Measurements from ENCODE around the gene TTC38.
"Not testable (repeated sequence)": the region's sequence is repeated elsewhere in the genome, so short reads cannot be mapped to it uniquely, and the experiment has no call there.

The TTC38 gene

GRCh38 chr22:46312848-46313247 is 45.0 kb downstream of the TTC38 start:
- H3K4me1 ChIP-seq (ENCODE audit: control insufficient read depth in 2 of 2, insufficient read depth in 2 of 2, low read length in 2 of 2); H3K36me3 ChIP-seq (ENCODE audit: control insufficient read depth in 2 of 2, insufficient read depth in 2 of 2, low read length in 2 of 2); H3K9ac ChIP-seq (ENCODE audit: low read depth in 1 of 2, low read length in 2 of 2); H3K4me3 ChIP-seq (ENCODE audit: low read length in 2 of 2); H3K27me3 ChIP-seq (ENCODE audit: control insufficient read depth in 2 of 2, insufficient read depth in 2 of 2, low read length in 2 of 2); H3K9me3 ChIP-seq (ENCODE audit: control insufficient read depth in 2 of 2, low read length in 2 of 2); H3K27ac ChIP-seq (ENCODE audit: low read depth in 2 of 2, low read length in 2 of 2): not testable (repeated sequence)

- H3K4me3 ChIP-seq (ENCODE audit: low read length in 2 of 2) = no peak overlapping the region
- no peaks in the 10 kb centered on the region for H3K4me1 ChIP-seq (ENCODE audit: control insufficient read depth in 2 of 2, insufficient read depth in 2 of 2, low read length in 2 of 2)
- H3K9ac ChIP-seq (ENCODE audit: low read depth in 1 of 2, low read length in 2 of 2) = no peak overlapping the region
- H3K9me3 ChIP-seq (ENCODE audit: control insufficient read depth in 2 of 2, low read length in 2 of 2) = no peaks in the 10 kb centered on the region
- H3K27me3 ChIP-seq (ENCODE audit: control insufficient read depth in 2 of 2, insufficient read depth in 2 of 2, low read length in 2 of 2) = no peaks in the 10 kb centered on the region
- H3K36me3 ChIP-seq (ENCODE audit: control insufficient read depth in 2 of 2, insufficient read depth in 2 of 2, low read length in 2 of 2) = peaks cover 0 to 8% of the 10 kb centered on the region in 2 donors
- H3K27ac ChIP-seq (ENCODE audit: low read depth in 2 of 2, low read length in 2 of 2) = no peak overlapping the region
Observed at GRCh38 chr22:46315976-46316375, 48.2 kb downstream of the TTC38 start.

GRCh38 chr22:46317646-46318045 is 49.8 kb downstream of the TTC38 start:
- Histone ChIP-seq H3K27me3 (ENCODE audit: control insufficient read depth in 2 of 2, insufficient read depth in 2 of 2, low read length in 2 of 2) (no peaks in the 10 kb centered on the region), H3K36me3 (ENCODE audit: control insufficient read depth in 2 of 2, insufficient read depth in 2 of 2, low read length in 2 of 2) (peaks cover 0 to 8% of the 10 kb centered on the region in 2 donors), H3K9me3 (ENCODE audit: control insufficient read depth in 2 of 2, low read length in 2 of 2) (no peaks in the 10 kb centered on the region), H3K9ac (ENCODE audit: low read depth in 1 of 2, low read length in 2 of 2) (no peak overlapping the region), H3K27ac (ENCODE audit: low read depth in 2 of 2, low read length in 2 of 2) (no peak overlapping the region), H3K4me1 (ENCODE audit: control insufficient read depth in 2 of 2, insufficient read depth in 2 of 2, low read length in 2 of 2) (no peaks in the 10 kb centered on the region), H3K4me3 (ENCODE audit: low read length in 2 of 2) (no peak overlapping the region)

- Histone ChIP-seq H3K9me3 (ENCODE audit: control insufficient read depth in 2 of 2, low read length in 2 of 2) (no peaks in the 10 kb centered on the region), H3K4me1 (ENCODE audit: control insufficient read depth in 2 of 2, insufficient read depth in 2 of 2, low read length in 2 of 2) (no peaks in the 10 kb centered on the region), H3K36me3 (ENCODE audit: control insufficient read depth in 2 of 2, insufficient read depth in 2 of 2, low read length in 2 of 2) (peaks cover 0 to 8% of the 10 kb centered on the region in 2 donors), H3K9ac (ENCODE audit: low read depth in 1 of 2, low read length in 2 of 2) (no peak overlapping the region), H3K4me3 (ENCODE audit: low read length in 2 of 2) (no peak overlapping the region), H3K27me3 (ENCODE audit: control insufficient read depth in 2 of 2, insufficient read depth in 2 of 2, low read length in 2 of 2) (no peaks in the 10 kb centered on the region), H3K27ac (ENCODE audit: low read depth in 2 of 2, low read length in 2 of 2) (no peak overlapping the region)
Observed at GRCh38 chr22:46318576-46318975, 50.8 kb downstream of the TTC38 start.

- Histone ChIP-seq H3K36me3 (ENCODE audit: control insufficient read depth in 2 of 2, insufficient read depth in 2 of 2, low read length in 2 of 2) (peaks cover 0 to 8% of the 10 kb centered on the region in 2 donors), H3K9ac (ENCODE audit: low read depth in 1 of 2, low read length in 2 of 2) (no peak overlapping the region), H3K4me3 (ENCODE audit: low read length in 2 of 2) (no peak overlapping the region), H3K27me3 (ENCODE audit: control insufficient read depth in 2 of 2, insufficient read depth in 2 of 2, low read length in 2 of 2) (no peaks in the 10 kb centered on the region), H3K4me1 (ENCODE audit: control insufficient read depth in 2 of 2, insufficient read depth in 2 of 2, low read length in 2 of 2) (no peaks in the 10 kb centered on the region), H3K9me3 (ENCODE audit: control insufficient read depth in 2 of 2, low read length in 2 of 2) (no peaks in the 10 kb centered on the region), H3K27ac (ENCODE audit: low read depth in 2 of 2, low read length in 2 of 2) (no peak overlapping the region)
Observed at GRCh38 chr22:46319319-46319718, 51.5 kb downstream of the TTC38 start.

GRCh38 chr22:46320166-46320710 is 52.4 kb downstream of the TTC38 start:
- no peaks in the 10 kb centered on the region for H3K27me3 ChIP-seq (ENCODE audit: control insufficient read depth in 2 of 2, insufficient read depth in 2 of 2, low read length in 2 of 2)
- no peak overlapping the region for H3K4me3 ChIP-seq (ENCODE audit: low read length in 2 of 2)
- H3K9me3 ChIP-seq (ENCODE audit: control insufficient read depth in 2 of 2, low read length in 2 of 2) = no peaks in the 10 kb centered on the region
- H3K9ac ChIP-seq (ENCODE audit: low read depth in 1 of 2, low read length in 2 of 2) = no peak overlapping the region
- H3K4me1 ChIP-seq (ENCODE audit: control insufficient read depth in 2 of 2, insufficient read depth in 2 of 2, low read length in 2 of 2) = no peaks in the 10 kb centered on the region
- peaks cover 0 to 8% of the 10 kb centered on the region in 2 donors for H3K36me3 ChIP-seq (ENCODE audit: control insufficient read depth in 2 of 2, insufficient read depth in 2 of 2, low read length in 2 of 2)
- no peak overlapping the region for H3K27ac ChIP-seq (ENCODE audit: low read depth in 2 of 2, low read length in 2 of 2)

- no peaks in the 10 kb centered on the region for H3K9me3 ChIP-seq (ENCODE audit: control insufficient read depth in 2 of 2, low read length in 2 of 2)
- no peak overlapping the region for H3K27ac ChIP-seq (ENCODE audit: low read depth in 2 of 2, low read length in 2 of 2)
- peaks cover 0 to 7% of the 10 kb centered on the region in 2 donors for H3K36me3 ChIP-seq (ENCODE audit: control insufficient read depth in 2 of 2, insufficient read depth in 2 of 2, low read length in 2 of 2)
- no peaks in the 10 kb centered on the region for H3K4me1 ChIP-seq (ENCODE audit: control insufficient read depth in 2 of 2, insufficient read depth in 2 of 2, low read length in 2 of 2)
- H3K9ac ChIP-seq (ENCODE audit: low read depth in 1 of 2, low read length in 2 of 2) = no peak overlapping the region
- no peak overlapping the region for H3K4me3 ChIP-seq (ENCODE audit: low read length in 2 of 2)
- no peaks in the 10 kb centered on the region for H3K27me3 ChIP-seq (ENCODE audit: control insufficient read depth in 2 of 2, insufficient read depth in 2 of 2, low read length in 2 of 2)
Observed at GRCh38 chr22:46320716-46321386, 53.0 kb downstream of the TTC38 start.

- no peaks in the 10 kb centered on the region for H3K4me1 ChIP-seq (ENCODE audit: control insufficient read depth in 2 of 2, insufficient read depth in 2 of 2, low read length in 2 of 2)
- no peak overlapping the region for H3K27ac ChIP-seq (ENCODE audit: low read depth in 2 of 2, low read length in 2 of 2)
- H3K9ac ChIP-seq (ENCODE audit: low read depth in 1 of 2, low read length in 2 of 2) = no peak overlapping the region
Observed at GRCh38 chr22:46322711-46323110, 54.9 kb downstream of the TTC38 start.

GRCh38 chr22:46323162-46323561 is 55.4 kb downstream of the TTC38 start:
- Histone ChIP-seq H3K9me3 (ENCODE audit: control insufficient read depth in 2 of 2, low read length in 2 of 2) (no peaks in the 10 kb centered on the region), H3K4me3 (ENCODE audit: low read length in 2 of 2) (no peak overlapping the region), H3K27ac (ENCODE audit: low read depth in 2 of 2, low read length in 2 of 2) (no peak overlapping the region), H3K36me3 (ENCODE audit: control insufficient read depth in 2 of 2, insufficient read depth in 2 of 2, low read length in 2 of 2) (peaks cover 0 to 3% of the 10 kb centered on the region in 2 donors), H3K4me1 (ENCODE audit: control insufficient read depth in 2 of 2, insufficient read depth in 2 of 2, low read length in 2 of 2) (no peaks in the 10 kb centered on the region), H3K9ac (ENCODE audit: low read depth in 1 of 2, low read length in 2 of 2) (no peak overlapping the region), H3K27me3 (ENCODE audit: control insufficient read depth in 2 of 2, insufficient read depth in 2 of 2, low read length in 2 of 2) (no peaks in the 10 kb centered on the region)

More at GRCh38 chr22:46322711-46323110, 54.9 kb downstream of the TTC38 start:
- H3K27me3 ChIP-seq (ENCODE audit: control insufficient read depth in 2 of 2, insufficient read depth in 2 of 2, low read length in 2 of 2) = no peaks in the 10 kb centered on the region
- H3K4me3 ChIP-seq (ENCODE audit: low read length in 2 of 2) = no peak overlapping the region
- no peaks in the 10 kb centered on the region for H3K9me3 ChIP-seq (ENCODE audit: control insufficient read depth in 2 of 2, low read length in 2 of 2)
- H3K36me3 ChIP-seq (ENCODE audit: control insufficient read depth in 2 of 2, insufficient read depth in 2 of 2, low read length in 2 of 2) = peaks cover 0 to 4% of the 10 kb centered on the region in 2 donors

GRCh38 chr22:46326066-46326680 is 58.4 kb downstream of the TTC38 start:
- no peak overlapping the region for H3K4me3 ChIP-seq (ENCODE audit: low read length in 2 of 2)
- no peaks in the 10 kb centered on the region for H3K4me1 ChIP-seq (ENCODE audit: control insufficient read depth in 2 of 2, insufficient read depth in 2 of 2, low read length in 2 of 2)
- peaks cover 0 to 5% of the 10 kb centered on the region in 2 donors for H3K36me3 ChIP-seq (ENCODE audit: control insufficient read depth in 2 of 2, insufficient read depth in 2 of 2, low read length in 2 of 2)
- H3K27ac ChIP-seq (ENCODE audit: low read depth in 2 of 2, low read length in 2 of 2) = no peak overlapping the region
- H3K9ac ChIP-seq (ENCODE audit: low read depth in 1 of 2, low read length in 2 of 2) = no peak overlapping the region
- H3K27me3 ChIP-seq (ENCODE audit: control insufficient read depth in 2 of 2, insufficient read depth in 2 of 2, low read length in 2 of 2) = no peaks in the 10 kb centered on the region
- no peaks in the 10 kb centered on the region for H3K9me3 ChIP-seq (ENCODE audit: control insufficient read depth in 2 of 2, low read length in 2 of 2)

All from mucosa of rectum (tissue), 2 donors.